Measurements from ENCODE around the gene IL10RB.
"Not testable (repeated sequence)": the region's sequence is repeated elsewhere in the genome, so short reads cannot be mapped to it uniquely, and the experiment has no call there.

The IL10RB gene

DNA sequence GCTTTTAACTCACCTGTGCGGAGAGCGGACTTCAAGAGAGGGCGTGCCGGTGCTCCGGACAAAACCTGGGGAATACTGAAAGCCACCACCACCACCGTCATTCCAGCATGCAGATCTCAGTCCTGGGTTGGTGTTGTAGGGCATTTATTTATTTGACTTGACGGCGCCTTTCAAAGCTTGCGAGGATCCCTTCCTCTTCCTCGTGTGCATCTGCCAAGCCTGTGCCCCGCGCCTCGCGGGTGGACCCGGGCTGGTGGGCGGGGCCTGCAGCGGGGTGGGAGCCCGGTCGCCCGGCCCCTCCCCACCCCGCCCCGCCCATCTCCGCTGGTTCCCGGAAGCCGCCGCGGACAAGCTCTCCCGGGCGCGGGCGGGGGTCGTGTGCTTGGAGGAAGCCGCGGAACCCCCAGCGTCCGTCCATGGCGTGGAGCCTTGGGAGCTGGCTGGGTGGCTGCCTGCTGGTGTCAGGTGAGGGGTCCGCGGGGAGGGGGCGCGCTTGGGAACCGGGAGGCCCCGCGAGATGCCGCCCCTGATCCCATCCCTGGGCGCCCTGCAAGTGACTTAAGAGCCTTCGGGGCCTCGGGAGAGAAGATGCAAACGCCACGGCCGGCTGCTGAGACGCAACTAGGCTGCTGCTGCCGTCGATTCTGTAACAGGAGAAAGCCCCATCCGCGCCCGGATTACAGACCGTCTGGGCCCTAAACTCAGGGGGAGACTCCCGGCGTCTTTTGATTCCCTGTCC is at the start of gene IL10RB:
TSS of gene IL10RB (plus strand) at position 318 of the 739 bp plus-strand sequence. CDS start at position 417, 99 bp downstream.
- DNase-seq (ENCODE audit: low spot score): peak; percentile 47

GRCh38 chr21:33217138-33217520 is 49.0 kb upstream of the IL10RB start:
- DNase-seq (ENCODE audit: low spot score): no peak

DNA sequence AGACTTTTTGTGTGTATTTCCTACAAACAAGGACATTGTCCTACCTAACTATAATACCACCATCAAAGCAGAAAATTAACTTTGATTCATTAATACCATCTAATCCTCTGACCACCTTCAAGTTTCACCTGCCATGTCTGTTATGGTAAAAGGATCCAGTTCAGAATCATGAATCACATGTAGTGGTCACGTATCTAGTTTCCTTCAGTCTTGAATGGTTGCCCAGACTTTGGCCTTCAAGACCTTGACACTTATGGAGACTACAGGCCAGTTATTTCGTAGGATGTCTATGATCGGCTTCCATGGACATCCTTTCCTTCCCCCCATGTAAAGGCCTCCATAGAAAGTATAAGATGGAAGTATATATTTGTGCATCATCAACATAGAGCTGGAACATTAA is 46.9 kb upstream of the IL10RB start:
- DNase-seq (ENCODE audit: low spot score): no peak

DNA sequence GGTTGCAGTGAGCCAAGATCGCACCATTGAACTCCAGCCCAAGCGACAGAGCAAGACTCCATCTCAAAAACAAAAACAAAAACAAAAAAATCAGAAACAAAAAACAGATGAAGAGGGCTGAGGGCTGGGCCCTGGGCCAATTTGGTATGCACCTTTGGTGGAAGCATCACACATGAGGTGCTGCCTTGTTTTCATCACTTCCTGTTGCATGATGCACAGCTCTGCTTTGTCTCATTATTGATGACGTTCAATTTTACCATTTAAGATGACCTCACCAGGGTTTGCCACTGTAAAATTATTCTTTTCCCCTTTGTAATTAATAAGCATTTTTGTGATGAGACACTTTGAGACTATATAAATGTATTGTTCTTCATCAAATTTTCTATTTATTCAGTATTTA is 46.2 kb upstream of the IL10RB start:
- DNase-seq (ENCODE audit: low spot score): no peak

- not testable (repeated sequence) for DNase-seq (ENCODE audit: low spot score)
Observed at GRCh38 chr21:33225376-33225775, 40.8 kb upstream of the IL10RB start.

DNA sequence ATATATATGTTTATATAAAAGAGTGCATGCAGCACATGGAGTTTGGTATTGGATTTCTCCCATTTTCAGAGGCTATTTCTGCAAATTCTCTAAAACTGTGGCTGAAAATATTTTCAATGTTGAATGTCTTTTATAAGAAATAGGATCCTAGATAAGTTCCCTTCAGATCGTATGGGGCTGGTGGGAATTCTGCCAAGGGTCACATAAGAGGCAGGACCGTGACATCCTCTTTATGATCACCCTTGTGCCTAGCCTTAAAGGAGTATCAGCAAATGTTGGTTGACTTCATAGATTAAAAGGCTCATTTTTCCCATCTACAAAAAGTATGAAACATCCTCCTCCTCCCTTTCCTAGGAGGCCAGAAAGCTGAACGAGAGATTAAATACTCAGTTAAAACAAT is 37.7 kb upstream of the IL10RB start:
- no peak for DNase-seq (ENCODE audit: low spot score)

DNA sequence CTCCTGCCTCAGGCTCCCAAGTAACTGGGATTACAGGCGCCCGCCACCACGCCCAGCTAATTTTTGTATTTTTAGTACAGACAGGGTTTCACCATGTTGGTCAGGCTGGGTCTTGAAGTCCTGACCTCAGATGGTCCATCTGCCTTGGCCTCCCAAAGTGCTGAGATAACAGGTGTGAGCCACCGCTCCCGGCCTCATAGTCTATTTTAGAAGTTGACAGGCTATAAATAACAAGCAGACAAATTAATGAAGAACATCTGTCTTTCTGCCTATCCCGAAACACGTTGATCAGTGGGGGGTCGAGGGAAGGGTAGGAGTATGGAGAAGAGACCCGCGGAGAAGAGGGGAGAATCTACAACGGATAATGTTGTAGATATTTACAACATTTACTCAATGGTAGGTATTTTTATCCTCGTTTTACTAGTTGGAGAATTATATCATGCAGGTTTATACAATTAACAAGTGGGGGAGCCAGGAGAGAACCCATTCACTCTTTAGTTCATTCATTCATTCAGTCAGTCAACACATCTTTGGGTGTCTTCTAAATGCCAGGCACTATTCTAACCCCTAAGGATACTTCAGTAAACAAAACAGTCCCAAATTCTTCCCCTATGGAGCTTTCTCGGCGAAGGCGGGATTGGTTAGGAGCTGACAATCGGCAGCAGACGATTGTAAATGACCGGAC is 36.9 kb upstream of the IL10RB start:
- DNase-seq (ENCODE audit: low spot score): no peak

GRCh38 chr21:33229784-33230544 is 36.2 kb upstream of the IL10RB start, which contains the start of gene IFNAR2:
IFNAR2 (plus strand) TSS chr21:33229938; CDS start chr21:33241923, 11,985 bp downstream.
- DNase-seq (ENCODE audit: low spot score): peak; percentile 62

DNA sequence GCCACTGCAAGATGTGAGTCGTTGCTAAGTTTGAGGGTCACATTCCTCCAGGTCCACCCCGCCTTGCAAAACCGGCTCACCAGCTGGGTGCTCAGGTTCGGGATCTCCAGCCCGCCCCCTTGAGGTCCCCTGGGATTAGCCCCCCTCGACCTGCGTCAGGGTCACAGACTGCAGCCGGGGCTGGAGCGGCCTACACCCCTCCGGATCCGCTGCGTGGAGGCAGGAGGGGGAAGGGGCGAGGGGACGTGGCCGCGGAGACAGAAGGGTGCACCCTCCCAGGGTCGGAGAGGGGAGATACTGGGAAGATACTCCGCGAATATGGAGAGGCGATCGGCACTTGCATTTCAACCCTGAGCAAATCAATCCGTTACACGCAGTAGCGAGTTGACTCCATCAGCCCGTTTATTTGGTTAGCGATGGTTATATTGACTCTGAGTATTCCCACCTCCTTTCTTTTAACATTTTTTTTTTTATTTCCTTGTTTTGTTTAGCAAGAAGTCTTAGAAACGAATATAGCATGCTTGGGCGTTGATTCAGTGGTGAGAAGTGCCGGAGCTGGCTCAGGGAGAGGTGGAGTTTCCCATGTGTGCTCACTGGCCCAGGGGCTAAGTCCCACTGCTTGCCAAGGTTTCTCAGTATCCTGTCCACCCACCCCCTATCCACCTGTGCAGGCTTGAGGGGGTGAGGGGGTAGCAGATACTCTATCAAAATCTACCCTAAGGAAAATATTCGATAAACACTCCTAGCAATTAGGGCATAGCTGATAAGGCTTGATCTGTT is 35.4 kb upstream of the IL10RB start:
- DNase-seq (ENCODE audit: low spot score): peak; percentile 76

DNA sequence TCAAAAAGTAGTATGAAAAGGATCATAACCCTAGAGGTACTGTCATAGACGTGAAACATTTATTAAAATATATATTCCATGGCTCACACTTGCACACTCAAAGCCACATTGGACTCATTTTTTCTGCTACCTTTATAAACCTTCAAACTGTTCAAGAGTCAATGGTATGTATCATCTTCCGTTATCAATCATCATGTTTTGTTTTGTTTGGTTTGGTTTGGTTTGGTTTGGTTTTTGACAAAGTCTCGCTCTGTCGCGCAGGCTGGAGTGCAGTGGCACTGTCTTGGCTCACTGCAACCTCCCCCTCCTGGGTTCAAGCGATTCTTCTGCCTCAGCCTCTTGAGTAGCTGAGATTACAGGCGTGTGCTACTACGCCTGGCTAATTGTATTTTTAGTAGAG is 34.6 kb upstream of the IL10RB start:
- DNase-seq (ENCODE audit: low spot score): no peak

GRCh38 chr21:33232291-33233034 is 33.7 kb upstream of the IL10RB start:
- DNase-seq (ENCODE audit: low spot score): no peak

GRCh38 chr21:33234635-33235520 is 31.3 kb upstream of the IL10RB start:
- no peak for DNase-seq (ENCODE audit: low spot score)

- DNase-seq (ENCODE audit: low spot score): no peak
Observed at GRCh38 chr21:33236013-33236686, 30.0 kb upstream of the IL10RB start.

- no peak for DNase-seq (ENCODE audit: low spot score)
Observed at GRCh38 chr21:33236766-33237165, 29.4 kb upstream of the IL10RB start.

DNA sequence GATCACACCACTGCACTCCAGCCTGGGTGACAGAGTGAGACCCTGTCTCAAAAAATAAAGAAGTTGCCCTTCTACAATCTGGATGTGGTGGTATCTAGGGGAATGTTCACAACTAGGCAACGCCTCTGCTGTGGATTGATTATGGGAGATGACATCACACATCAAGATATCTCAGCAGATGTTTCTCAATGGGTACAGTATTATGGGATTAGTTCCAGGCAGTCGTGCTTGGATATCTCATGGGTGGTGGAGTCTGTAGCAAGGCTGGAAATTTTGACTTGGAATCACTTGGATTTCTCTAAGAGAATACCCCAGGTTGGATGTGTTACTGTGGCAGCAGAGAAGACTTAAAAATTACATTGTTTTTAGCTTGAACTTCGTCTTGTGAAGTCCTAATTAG is 28.7 kb upstream of the IL10RB start:
- DNase-seq (ENCODE audit: low spot score): no peak

GRCh38 chr21:33238146-33238545 is 28.0 kb upstream of the IL10RB start:
- no peak for DNase-seq (ENCODE audit: low spot score)

DNA sequence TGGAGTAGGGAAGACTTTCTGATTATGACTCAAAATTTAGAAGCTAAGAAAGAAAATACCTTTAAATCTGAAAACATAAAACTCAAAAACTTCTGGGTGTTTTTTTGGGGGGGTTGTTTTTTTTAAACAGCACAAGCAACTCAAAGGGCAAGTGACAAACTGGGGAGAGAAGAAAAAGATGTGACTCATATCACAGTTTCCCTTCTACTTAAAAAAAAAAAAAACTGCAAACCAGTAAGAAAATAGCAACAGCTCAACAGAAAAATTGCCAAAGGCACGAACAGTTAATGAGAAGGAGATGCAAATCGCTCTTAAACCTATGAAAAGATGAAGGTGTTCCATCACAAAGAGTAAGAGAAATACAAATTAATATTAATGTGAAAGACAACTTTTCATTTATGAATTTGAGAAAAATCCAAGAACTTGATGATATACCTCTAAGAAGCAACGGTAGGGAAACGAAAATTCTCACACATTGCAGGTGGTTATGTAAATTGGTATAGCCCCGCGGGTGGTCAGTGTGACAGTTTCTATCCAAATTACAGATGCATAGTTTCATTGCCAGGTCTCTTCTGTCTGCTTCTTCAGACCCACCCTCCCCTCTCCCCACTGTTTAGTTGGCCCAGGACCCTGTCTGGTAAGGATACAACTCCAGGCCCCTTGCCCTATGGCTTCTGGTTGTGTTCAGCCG is 27.5 kb upstream of the IL10RB start:
- DNase-seq (ENCODE audit: low spot score): no peak

GRCh38 chr21:33239559-33240127 is 26.5 kb upstream of the IL10RB start:
- not testable (repeated sequence) for DNase-seq (ENCODE audit: low spot score)

- no peak for DNase-seq (ENCODE audit: low spot score)
Observed at GRCh38 chr21:33240404-33240803, 25.8 kb upstream of the IL10RB start.
